ENCODE results near the gene ACER3.
"Not testable (repeated sequence)": the region's sequence is repeated elsewhere in the genome, so short reads cannot be mapped to it uniquely, and the experiment has no call there.

ACER3 gene

DNA sequence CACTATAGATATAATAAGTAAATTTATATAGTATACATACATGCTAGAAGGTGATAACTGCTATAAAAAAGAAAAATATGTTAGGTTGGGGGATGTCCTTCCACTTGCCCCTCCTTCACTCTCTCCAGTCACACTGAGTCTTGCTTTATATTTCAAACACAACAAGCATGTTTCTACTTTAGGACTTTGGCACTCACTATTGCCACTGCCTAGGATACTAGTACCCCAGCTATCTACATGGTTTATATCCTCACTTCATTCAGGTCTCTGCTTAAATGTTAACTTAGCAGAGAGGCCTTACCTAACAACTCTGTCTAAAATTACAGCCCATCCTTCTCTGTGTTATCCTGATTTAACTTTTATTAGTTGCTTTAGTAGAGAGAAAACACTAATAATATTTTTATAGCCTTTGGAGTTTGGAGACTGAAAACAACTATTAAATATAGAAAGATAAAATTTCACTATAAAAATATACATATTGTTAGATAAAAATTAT is 134.4 kb downstream of the ACER3 start:
- DNase-seq (ENCODE audit: low read depth, low spot score), result no peak

DNA sequence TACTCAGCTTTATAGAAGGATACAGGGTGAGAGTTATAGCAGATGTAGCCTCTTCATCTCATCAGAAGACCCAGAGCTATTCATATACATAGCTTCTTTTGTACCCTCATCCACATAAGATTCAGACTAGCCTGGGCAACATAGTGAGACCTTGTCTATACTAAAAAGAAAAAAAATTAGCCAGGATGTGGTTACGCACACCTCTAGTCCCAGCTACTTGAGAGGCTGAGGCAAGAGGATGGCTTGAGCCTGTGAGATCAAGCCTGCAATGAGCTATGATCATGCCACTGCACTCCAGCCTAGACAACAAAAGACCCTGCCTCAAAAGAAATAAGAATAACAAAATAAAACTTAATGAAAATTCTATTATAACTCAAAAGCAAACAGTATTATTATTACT is 136.8 kb downstream of the ACER3 start:
- DNase-seq (ENCODE audit: low read depth, low spot score), result no peak

DNA sequence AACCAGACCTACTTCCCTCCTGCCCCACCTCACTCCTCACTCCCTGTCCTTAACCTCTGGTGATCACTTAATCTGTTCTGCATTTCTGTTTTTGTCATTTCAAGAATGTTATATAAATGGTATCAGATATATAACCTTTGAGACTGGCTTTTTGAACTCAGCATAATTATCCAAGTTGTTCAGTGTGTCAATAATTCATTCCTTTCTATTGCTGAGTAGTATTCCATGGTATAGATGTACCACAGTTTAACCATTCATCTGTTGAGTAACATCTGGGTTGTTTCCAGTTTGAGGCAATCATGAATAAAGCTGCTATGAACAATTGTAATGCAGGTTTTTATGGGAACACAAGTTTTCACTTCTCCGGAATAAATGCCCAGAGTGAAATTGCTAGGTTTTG is 138.9 kb downstream of the ACER3 start:
- DNase-seq (ENCODE audit: low read depth, low spot score), result no peak

DNA sequence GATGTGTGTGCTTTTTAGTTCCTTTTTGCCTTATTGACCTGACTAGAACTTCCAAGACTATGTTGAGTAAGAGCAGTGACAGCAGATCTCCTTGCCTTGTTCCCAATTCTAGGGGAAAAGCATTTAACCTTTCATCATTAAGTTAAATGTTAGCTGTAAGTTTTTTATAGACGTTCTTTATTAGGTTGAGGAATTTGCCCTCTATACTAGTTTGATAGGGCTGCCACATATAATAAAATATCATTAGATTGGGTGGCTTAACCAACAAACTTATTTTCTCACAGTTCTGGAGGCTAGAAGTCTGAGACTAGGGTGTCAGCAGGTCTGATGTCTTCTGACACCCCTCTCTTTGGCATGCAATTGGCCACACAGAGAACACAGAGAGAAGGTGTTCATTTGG is 140.9 kb downstream of the ACER3 start:
- no peak for DNase-seq (ENCODE audit: low read depth, low spot score)

DNA sequence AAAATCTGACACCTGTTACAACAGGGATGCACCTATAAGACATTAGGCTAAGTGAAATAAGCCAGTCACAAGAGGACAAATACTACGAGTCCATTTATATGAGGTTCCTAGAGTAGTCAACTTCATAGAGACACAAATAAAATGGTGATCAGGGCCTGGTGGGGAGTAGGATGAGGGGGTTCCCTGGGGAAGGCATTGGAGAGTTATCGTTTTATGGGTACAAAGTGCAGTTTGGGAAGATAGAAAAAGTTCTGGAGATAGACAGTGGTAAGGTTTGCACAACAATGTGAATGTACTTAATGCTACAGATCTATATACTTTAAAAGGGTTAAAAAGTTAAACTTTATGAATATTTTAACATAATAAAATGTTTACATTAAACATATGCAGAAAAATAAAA is 142.1 kb downstream of the ACER3 start:
- DNase-seq (ENCODE audit: low read depth, low spot score), result no peak

DNA sequence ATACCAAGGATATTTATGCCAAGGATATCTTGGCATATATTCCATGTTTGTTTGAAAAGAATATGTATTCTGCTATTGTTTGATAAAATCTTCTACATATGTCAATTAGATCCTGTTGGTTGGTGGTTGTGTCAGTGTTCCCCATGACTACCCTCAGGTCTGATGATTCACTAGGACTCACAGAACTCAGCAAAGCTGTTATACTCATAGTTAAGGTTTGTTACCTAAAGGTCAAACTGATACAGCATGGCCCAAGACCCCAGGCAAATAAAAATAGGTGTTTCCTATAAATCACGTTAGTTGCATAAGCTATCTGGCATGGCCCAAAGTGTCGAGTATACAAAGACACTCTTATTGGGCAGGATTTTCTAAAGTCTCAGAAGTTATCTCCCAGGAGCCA is 143.2 kb downstream of the ACER3 start:
- DNase-seq (ENCODE audit: low read depth, low spot score), result no peak

DNA sequence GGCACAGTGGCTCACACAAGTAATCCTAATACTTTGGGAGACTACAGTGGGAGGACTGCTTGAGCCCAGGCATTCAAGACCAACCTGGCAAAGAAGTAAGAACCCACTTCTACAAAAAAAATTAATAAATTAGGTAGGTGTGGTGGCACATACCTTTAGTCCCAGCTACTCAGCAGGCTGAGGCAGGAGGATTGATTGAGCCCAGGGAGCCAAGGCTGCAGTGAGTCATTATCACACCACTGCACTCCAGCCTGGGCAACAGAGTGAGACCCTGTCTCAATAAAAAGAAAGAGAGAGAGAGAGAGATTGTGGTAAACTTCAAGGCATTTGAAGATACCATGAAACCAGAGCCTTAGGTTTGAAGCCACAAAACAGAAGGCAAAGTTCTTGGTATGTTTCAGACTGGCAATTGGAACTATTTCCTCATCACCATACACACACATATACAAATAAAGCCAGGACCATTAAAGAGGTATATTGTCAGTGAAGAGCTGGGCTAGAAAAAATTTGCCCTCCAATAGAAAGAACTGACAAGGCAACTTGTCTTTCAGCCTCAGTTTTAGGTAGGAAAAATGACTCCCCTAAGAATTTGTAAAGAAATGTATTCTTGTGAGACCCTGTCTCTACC is 148.9 kb downstream of the ACER3 start:
- no peak for DNase-seq (ENCODE audit: low read depth, low spot score)

DNA sequence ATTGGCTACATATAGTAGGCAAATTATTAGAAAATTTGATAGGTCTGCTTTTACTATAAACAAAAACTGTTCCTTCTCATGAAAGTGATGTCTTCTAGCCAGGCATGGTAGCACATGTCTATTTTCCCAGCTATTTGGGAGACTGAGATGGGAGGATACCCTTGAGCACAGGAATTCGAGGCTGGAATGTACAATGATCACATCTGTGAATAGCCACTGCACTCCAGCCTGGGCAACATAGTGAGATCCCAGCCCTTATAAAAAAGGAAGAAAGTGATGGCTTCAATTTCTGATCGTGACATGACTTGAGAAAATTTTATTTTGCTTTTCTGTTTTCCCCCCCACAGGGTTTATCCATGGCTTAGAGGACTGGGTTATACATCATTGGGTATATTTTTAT is 154.0 kb downstream of the ACER3 start:
- no peak for DNase-seq (ENCODE audit: low read depth, low spot score)

DNA sequence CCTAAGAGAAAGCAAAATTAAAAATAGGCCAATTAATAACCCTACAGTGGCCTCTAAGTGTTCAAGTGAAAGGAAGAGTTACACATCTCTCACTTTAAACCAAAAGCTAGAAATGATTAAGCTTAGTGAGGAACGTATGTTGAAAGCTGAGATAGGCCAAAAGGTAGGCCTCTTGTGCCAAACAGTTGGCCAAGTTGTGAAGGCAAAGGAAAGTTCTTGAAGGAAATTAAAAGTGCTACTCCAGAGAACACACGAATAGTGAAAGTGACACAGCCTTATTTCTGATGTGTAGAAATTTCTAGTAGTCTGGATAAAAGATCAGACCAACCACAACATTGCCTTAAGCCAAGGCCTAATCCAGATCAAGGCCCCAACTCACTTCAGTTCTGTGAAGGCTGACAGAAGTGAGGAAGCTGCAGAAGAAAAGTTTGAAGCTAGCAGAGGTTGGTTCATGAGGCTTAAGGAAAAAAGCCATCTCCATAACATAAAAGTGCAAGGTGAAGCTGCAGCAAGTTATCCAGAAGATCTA is 157.7 kb downstream of the ACER3 start:
- not testable (repeated sequence) for DNase-seq (ENCODE audit: low read depth, low spot score)

DNA sequence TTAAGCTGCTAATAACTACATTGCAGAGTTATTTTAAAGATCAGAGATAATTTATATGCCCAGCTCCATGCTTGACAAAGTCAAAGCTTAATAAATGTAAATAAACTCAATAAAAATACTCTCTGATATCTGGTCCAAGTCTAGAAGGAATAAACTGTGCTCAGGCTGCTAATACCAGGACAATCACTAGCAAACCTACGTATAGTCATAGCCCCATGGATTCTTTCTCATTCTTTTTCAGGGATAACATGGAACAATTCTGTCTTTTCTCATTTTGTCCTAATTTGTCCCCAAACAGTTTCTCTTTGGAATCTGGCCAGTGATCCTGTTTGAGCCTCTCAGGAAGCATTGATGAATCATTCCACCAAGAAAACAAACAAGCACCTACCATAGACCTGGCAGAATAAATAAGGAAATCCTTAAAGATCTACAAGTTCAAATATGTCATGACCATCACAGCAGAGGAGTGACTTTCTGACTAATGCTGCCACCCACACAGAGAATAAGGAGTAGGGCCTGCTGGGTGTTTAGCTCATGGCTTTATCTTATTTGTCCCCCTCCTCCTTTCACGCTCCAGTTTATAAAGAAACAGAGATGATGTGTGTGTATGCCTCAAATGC is 159.4 kb downstream of the ACER3 start:
- DNase-seq (ENCODE audit: low read depth, low spot score), result no peak

DNA sequence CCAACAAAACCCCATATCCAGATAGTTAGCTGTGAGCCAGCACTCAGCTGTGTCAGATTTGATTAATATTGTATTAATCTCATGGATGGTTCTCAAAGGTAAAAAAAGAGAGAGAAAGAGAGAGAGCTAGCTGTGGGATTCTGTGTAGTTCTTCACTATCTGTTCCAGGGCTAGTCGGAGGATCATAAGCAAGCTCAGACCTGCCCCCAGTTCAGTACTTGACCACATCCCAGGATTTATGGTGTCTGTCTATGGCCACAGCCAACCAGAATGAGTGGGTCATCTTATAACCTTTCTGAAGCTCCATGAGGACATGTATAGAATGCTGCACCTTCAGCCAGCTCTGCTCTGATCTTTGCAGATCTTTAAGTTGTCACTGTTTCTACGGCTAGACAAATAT is 160.0 kb downstream of the ACER3 start:
- no peak for DNase-seq (ENCODE audit: low read depth, low spot score)

DNA sequence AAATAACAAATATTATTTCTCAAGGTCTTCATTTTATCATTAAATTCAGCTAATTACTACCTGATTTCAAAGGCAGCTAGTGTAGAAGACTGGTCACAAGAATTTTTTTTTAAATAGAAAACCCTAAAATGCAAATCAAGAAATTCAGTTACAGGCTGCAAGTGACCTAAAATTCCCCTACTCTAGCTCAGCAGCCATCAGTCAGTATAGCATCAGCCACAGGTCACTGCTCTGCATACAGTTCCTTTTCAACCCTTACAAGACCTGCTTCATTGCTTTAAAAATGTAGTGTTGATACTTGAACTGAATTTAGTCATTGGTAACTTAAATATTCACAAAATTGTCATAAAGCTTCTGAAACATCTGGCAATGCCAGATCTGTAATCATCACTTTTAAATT is 164.0 kb downstream of the ACER3 start:
- no peak for DNase-seq (ENCODE audit: low read depth, low spot score)

DNA sequence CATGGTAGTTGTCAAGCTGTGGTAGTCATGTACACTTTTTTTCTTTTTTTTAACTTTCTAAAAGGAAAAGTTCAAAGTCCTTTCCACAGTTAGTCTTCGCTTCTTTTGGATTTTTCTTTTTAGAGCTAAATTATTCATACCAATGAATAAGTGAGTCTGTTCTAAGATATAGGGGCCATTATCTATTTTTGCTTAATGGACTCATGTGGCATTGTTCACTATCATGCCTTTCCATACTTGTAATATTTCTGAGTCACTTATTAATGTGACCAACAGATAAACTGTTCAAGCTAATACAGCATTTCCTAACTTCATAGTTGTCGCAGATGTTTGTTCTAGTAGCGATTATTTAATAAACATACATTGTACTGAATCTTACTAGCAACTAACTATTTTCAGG is 165.5 kb downstream of the ACER3 start:
- DNase-seq (ENCODE audit: low read depth, low spot score), result no peak

DNA sequence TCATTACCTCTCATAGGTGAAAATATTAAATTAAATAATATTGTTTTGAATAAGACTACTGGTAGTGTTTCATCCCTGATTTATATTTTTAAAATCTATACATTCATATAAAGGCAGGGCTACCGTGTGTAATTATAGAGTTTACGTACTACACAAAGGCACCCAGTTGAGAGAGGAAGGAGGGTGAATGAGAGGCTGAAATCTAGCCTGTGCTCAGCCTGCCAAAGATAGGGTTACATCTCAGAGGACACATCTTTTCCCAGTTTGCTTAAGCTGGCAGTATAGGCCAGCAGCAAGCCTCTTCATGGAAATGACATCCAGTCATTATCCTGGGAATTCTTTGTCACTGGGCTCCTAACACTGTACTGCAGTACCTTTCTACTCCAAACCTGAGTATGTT is 166.0 kb downstream of the ACER3 start:
- DNase-seq (ENCODE audit: low read depth, low spot score), result no peak

DNA sequence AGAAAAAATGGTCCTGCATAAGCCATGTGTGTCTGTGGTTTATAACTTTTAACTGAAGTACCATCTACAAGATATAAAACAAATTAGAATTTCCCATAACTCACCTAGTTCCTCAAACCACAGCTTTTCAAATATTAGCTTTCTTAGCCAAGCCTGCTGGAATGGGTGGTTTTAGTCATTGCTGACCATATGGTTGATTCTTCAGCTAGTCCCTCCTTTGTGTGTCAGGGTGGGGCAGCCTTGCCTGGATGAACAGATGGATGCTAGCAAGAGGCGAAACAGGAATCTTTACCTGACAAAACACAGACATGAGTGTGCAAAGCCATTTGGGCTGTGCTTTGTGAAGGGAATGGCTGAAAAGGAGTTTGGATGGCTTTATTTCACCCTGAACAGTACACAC is 166.6 kb downstream of the ACER3 start:
- no peak for DNase-seq (ENCODE audit: low read depth, low spot score)

DNA sequence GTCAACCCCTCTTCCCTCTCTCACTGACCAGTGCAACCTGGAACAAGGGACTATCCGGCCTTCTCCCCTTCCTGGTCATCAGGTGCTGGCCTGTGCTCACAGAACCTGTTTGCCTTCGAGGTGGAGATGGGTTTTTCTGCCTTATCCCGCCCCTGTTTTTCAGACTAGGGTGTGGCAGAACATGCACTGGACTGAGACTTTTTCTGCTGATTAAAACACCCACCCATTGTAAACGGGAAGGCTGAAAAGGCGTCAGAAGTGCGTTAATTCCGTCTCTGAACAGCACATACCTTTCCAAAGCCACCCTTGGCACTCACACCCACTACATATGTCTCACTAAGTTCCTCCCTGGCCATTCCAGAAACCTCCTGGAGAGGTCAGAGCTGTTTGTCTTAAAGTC is 169.1 kb downstream of the ACER3 start:
- no peak for DNase-seq (ENCODE audit: low read depth, low spot score)

DNA sequence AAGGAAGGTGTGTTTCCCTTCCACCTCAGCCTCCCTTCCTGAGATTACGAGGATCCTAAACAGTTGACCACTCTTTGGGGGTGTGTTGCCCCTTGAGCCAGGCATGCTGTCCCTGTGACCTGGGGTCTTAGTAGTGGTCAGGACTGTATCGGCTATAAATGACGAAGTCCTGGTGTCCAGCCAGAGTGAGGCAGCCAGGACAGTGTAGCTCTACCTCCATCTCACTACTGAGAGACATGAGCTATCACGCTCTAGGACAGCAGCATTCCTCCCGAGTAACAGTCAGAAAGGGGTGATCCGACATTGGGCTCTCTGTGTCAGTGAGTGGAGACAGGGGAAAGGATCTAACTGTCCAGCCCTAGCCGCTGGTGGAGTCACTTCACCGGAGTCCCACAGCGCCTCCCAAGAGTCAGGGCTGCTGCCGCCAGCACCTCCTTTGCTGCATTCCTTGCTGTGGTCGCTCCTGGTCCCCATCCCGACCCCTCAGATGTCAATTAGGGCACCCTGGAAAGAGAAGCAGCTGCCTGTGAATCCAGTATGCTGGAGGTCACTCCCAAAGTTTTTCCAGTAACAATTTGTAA is 170.2 kb downstream of the ACER3 start:
- no peak for DNase-seq (ENCODE audit: low read depth, low spot score)

DNA sequence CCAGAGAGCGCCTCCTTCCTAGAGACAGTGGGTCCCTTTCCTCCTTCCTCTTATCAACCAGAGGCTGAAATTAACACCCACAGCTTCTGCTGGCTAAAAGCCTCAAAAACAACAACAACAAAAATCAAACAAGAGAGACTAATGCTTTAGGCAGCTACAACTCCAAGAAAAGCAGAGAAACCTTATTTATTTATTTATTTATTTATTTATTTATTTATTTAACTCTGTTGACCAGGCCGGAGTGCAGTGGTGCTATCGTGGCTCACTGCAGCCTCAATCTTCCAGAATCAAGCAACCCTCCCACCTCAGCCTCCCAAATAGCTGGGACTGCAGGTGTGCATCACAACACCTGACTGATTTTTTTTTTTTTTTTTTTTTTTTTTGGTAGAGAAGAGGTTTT is 170.9 kb downstream of the ACER3 start:
- no peak for DNase-seq (ENCODE audit: low read depth, low spot score)

DNA sequence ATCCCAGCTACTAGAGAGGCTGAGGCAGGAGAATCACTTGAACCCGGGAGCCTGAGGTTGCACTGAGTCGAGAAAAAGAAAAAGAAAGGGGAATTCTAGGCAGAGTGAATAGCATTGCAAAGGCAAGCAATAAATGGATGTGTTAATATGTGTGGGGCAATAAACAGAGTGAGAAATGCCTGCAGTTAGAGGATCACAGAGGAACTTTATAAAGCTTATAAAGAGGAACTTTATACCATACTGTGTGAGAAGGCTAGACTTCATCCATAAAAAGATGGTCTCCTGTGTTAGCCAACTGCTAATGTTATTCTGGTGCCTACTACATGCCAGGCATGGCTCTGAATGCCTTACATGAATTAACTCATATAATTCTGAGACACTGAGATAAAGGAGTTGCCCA is 174.3 kb downstream of the ACER3 start:
- DNase-seq (ENCODE audit: low read depth, low spot score), result no peak

DNA sequence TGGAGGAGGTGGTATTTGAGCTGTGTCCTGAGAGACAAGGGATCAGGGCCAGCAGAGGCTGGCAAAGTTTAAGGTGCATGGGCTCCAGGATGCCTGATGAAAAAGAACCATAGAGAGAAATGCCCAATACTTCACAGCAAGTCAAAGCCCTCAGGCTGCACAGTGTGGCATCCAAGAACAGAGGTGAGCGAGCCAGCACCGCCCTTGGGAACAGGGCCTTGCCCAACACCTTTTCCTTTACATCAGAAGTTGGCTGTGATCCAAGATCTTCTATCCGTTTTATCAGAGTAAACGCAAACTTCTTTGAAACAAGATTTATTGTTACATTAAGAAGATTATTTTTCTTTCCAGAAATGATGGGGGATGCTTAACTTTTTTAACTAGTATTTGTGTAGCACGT is 174.9 kb downstream of the ACER3 start:
- no peak for DNase-seq (ENCODE audit: low read depth, low spot score)

DNA sequence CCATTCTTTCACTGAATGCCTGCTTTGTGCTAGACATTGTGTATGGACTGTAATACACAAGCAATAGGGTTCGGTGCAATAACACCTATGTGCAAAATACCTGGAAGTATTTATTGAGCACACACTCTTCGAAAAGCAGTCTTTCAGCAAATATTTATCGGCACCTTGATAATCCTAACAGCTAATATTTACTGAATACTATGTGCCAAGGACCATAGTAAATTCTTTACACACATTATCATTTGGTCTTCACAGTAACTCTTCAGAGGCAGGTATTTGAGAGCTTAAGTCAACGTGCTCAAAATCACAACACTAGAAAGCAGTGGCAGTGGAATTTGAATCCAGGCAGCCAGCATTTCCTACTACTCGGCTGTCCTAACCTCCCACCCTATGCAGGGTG is 175.7 kb downstream of the ACER3 start:
- DNase-seq (ENCODE audit: low read depth, low spot score), result no peak

DNA sequence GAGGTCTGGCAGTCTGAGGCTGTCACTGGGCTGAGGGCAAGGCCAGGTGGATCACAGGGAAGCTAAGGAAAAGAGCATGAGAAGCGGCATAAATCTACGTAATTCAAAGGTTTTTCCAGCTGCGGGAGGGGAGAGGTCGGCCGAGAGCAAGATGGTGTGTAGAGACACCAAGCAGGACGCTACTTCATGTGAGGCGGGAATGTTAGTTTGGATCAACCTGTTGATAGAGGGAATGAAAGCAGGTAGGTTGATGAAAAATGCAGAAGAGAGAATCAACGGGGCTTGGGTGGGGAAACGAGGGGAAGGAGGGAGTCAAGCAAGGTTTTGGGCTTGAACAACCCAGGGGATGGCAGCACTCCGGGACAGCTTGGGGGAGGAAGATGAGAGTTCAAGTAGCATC is 176.3 kb downstream of the ACER3 start:
- no peak for DNase-seq (ENCODE audit: low read depth, low spot score)
